CD4-positive, alpha-beta T cell treated with Interleukin-17A for 1 hour (primary cell): ENCODE results near the gene NR4A3.
"Not testable (repeated sequence)": the region's sequence is repeated elsewhere in the genome, so short reads cannot be mapped to it uniquely, and the experiment has no call there.

ENCODE experiments used
- DNase-seq: peaks from one replicate; pipeline ENCODE4 v3.0.0-alpha.2; 2020

Gene NR4A3

DNA sequence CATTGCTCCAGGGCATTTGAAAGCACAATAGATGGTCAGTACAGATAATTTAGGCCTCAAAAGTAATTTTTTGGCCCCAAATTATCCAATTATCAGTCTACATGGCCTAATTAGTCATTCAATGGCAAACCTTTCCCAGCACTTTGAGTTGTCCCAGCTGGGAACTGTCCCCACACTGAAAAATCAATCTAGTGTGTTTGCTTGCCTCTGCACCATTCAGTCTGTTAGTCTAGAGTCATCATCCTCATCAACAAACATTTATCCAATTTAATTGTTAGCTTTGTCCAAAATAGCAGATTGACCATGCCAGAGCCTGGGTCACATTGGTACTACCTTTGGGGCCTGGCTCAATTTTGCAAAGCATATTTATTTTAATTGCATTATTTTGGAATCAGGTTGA is 13.9 kb downstream of the NR4A3 start:
- DNase-seq = no peak

DNA sequence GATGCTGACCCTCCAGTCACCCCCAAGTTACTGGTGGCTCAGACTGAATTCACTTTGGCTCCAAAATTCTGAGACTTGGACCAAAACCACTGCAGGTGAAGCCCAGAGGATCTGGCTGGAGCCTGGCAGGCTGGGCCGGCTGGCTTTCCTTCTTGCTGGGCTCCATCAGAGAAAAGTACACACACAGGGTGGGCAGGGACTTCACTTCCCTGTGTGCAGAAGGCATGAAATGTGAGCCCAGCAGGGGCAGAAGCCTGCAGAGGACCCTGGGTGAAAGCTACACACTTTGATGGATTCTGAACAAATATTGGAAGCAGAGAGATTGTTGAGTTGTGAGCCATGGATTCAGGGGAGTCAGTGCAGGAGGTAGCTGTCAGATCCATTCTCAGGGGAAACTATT is 18.4 kb downstream of the NR4A3 start:
- DNase-seq = no peak

DNA sequence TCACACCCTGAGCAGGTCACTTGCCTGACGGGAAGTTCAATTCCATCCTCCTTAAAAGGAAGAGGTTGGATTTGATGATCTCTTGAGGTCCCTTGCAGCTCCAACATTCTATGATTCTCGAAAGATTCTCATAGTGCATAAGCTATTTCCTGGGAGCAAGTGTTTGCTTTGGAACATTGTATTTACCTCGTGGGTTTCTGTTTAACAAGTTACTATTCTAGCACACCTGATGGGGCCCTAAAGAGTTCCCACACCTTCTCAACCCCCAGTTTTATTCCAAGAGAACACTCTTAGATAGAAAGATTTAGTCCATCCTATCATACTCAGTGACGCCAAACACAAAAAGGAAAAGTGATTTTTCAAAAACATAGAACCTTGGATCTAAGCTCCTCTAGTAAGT is 23.4 kb downstream of the NR4A3 start:
- no peak for DNase-seq

DNA sequence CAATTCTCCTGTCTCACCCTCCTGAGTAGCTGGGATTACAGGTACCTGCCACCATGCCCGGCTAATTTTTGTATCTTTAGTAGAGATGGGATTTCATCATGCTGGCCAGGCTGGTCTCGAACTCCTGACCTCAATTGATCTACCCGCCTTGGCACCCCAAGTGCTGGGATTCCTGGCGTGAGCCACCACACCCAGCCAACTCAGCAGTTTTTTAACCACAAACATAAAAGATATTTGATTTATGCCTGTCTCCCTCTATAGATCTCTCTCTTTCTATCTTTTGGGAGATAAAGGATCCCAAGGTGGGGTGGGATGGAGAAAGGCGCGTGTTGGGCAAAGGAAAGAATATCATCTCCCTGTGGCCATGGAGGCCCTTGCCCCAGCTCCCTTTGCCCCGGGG is 26.8 kb downstream of the NR4A3 start:
- DNase-seq = no peak

DNA sequence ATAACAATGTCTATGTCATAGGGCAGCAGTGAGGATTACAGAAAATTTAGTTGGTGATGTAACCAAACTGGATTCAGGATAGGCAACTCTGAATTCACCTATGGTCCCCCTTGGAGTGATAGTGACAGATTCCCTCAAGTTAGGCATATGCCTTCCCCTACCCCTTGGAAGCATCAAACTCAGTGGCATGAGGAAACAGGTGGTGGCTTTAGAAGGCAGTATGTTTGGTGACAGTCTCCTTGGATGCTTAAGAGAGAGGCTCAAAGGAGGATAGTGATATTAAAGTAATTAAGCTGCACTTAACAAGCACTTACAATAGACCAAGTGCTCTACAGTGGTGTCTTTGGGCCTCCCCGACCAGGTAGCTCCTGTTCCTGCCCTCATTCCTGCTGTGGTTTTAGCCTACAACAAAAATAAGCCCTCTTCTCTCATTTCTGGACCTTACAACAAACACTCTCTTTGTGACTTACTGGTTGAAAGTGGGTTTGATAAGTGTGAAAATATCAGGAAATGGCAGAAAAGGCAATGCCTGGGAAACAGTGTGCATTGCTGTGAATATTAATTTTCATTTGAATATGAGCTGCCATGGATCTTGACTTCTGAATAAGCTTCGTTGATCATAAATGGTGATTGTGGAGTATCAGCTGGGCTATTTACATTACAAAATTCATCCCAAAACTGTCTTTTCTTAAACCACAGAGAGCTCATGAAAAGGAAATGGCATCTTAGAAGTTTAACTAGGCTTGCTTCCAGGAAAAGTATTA is 29.2 kb downstream of the NR4A3 start:
- no peak for DNase-seq

DNA sequence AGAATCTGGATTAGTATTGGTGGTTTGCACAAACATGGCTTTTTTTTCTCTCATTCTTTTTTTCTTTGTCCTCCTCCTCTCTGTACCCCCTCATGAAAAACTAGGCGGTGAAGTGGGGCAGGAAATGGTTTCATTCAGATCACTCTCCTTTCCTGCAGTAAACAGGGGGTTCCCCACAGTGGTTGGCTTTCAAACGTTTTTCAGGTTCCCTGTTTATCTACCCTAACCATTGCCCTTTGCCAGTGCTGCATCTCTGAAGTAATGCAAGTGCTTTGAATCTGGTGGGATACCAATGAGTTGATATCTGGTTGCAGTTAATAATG is 29.8 kb downstream of the NR4A3 start:
- DNase-seq = peak; percentile 75

DNA sequence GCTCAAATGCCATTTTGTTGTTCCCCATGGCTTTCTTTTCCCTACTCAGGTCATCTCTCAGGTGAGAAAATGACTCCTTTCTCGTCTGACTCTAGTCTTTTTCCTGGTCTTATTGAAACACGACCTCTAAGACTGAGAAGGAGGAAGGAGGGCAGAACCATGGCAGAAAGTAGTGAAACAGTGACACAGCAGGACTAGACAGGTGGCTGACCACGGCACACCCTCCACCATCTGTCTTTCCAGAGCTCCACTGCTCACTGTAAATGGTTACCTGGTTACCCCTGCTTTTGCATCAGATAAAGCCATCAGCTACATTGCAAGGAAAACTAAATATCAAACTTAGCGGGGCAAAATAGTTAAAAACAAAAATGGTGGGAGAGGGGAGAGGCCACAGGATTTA is 30.9 kb downstream of the NR4A3 start:
- no peak for DNase-seq

DNA sequence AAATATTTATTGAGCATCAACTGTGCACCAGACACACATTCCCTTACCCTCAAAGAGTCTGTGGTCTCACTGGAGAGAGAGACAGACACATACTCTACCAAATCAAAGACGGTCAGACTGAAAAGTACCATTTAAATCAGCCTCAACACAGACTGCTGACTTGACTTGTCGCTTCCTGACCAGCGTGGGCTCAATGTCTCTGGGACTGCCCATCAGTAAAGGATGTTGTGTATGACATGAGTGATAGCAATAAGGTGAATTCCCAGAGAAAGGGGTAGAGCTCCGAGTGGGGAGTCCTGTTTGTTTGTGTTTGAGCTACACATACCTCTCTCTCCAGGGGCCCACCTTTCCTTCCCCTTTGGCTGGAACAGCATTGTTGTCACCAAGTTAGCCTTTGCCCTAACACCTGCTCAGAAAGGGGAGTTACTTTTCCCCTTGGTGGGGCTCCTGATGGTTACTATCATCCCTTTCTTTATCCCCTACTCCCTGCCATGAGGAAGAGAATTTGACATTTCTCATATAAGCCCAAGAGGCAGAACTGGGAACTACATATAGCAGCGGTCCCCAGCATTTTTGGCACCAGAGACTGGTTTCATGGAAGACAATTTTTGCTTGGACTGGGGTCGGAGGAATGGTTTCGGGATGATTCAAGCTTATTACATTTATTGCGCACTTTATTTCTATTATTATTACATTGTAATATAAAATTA is 33.9 kb downstream of the NR4A3 start:
- no peak for DNase-seq

DNA sequence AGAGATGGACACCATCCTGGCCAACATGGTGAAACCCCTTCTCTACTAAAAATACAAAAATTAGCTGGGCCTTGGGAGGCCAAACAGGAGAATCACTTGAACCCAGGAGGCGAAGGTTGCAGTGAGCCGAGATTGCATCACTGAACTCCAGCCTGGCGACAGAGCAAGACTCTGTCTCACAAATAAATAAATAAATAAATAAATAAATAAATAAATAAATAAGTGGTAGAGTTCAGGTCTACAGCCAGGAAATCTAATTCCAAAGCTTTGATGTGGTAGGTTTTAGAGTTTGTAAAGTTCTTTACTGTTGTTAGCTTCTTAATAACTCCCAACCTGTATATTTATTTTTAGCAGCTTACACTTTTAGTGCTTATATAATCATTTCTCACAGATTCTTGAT is 35.9 kb downstream of the NR4A3 start:
- DNase-seq = not testable (repeated sequence)

DNA sequence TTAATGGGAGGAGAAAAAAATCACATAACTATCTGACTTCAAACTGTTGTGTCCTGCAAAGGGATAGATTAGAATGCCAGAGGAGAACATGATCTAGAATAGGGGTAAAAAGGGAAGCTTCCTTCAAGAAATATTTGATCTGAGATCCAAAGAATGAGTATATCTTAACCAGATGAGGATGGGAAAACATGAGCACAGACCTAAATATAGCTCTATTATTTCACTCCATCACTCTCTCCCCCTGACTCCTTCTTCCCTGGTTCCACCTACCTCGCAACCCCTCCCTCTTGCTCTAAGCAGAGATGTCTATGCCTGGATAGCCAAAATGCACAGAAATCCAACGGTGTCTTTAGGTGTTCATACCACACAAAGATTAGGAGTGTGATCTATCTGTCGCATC is 36.4 kb downstream of the NR4A3 start:
- DNase-seq = no peak

DNA sequence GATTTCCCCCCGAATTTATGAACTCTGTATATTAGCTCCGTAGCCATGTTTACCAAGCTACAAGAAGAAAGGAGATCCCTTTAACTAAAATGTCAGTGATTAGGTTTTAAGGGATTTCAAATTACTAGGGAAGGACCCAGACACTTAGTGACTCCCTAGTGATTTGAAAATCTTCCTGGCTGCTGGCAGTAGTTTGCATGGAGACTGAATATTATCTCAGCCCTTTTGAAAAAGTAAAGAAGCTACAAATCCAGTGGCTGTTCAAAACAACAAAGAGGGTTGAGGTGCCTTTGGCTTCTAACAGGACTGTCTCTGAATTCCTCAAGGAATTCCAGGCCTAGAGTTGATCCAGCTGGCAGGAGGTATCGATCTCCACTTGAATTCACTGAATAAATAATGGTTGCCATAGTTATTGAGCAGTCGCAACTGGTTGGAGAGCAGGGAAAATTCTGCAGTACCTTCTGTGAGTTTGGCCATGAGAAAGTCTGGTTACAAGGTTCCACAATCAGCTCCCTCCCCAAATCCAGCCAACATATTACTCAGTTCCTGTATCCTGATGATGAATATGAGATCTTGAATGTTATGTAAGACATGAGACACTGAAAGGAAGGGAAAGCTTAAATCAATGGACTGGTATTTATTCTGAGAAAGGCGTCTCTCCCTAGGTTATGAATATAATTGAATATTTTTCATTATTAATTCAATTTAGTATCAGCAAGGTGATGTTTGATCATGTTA is 37.7 kb downstream of the NR4A3 start:
- DNase-seq = no peak

DNA sequence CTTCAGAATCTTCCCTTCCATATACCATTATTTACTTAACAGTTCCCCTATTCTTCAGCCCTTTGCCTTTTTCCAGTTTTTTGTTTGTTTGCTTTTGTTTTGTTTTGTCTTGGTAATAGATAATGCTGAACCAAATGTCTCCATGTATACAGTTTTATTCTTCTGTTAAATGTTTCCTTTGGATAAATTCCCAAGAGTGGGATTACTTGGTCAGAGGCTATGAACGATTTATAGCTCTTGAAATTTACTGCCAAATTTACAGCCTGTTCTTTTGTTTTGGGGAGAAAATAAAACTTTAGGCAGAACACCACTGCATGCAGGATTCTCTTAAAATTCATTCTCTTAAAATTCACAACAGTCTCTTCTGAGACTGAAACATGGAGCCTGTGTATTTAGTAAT is 38.6 kb downstream of the NR4A3 start:
- DNase-seq = no peak

DNA sequence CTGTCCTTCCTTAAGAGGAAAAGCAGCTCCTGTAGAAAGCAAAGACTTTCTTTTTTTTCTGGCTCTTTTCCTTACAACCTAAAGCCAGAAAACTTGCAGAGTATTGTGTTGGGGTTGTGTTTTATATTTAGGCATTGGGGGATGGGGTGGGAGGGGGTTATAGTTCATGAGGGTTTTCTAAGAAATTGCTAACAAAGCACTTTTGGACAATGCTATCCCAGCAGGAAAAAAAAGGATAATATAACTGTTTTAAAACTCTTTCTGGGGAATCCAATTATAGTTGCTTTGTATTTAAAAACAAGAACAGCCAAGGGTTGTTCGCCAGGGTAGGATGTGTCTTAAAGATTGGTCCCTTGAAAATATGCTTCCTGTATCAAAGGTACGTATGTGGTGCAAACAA is 42.3 kb downstream of the NR4A3 start:
- no peak for DNase-seq

DNA sequence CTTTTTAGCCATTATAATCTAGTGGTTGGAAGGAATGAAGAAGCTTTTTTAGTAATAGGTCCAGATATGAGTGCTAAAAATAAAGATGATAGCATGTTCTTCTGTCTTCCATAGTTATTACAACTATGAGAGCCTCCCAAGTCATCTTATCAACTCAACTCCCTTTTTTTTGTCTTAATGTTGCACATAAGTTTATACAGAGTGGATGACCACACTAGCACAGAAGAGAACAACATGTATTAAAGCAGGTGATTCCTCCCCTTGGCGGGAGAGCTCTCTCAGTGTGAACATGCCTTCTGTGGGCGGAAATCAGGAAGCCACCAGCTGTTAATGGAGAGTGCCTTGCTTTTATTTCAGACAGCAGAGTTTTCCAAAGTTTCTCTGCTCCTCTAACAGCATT is 44.7 kb downstream of the NR4A3 start:
- DNase-seq = no peak

DNA sequence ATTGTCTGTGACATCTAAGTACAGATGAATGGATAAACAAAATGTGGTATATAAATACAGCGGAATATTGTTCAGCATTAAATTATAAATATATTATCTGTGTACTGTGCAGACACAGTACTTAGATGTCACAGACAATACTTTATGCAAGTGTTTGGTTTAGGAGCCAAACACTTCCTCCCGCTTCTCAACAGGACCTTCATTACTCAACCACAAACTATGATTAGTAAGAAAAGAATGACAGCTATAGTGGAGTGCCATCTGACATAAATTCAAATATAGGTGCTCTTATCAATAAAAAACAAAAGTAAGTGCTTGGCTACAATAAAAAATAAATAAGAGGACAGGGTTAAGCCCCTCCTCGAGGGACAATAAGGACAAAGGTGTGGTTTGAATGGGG is 45.9 kb downstream of the NR4A3 start:
- DNase-seq = no peak

DNA sequence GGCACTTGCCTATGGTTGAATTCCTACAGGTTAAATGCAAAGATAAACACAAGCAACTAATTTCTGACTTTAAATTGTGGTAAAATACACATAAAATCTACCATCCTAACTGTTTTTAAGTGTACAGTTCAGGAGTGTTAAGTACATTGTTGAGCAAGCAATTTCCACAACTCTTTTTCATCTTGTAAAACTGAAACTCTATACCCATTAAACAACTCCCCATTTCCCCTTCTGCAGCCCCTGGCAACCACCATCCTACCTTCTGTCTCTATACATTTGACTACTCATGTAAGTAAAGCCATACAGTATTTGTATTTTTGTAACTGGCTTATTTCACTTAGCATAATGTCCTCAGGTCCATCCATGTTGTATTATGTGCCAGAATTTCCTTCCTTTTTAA is 46.3 kb downstream of the NR4A3 start:
- no peak for DNase-seq

DNA sequence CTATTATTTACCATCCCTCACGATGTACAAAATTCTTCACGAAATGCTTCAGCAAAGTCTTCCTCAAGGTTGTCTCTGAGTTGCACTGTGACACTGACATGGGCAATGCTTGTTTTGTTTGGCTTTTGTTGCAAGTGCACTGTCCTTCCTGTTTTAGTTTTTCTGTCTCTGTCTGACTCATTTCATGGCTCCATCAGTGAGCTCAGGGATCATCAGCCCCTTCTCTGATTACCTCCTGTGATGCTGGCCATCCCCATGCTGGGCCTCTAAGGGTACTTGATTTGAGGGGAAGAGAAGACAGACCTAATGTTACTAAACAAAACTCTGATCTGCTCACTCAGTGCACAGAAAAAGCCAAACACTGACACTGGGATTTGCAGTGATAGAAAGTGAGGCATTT is 47.2 kb downstream of the NR4A3 start:
- no peak for DNase-seq

DNA sequence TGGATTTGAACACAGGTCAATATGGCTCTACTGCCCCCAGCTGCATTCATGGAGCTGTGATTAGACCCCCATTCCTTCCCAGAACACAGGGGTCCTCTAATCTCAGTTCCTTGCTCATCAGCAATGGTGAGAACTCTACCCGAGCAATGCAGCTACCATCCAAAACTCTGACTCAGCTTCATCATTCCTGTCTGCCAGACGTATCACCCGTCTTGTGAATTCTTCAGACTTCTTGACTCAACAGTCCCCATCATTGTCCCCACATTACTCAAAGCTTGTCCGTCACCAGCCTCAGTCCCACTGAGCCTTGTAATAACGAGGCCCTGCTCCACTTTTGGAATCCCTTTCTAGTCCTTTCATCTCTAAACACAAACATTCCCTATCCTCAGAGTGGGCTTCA is 48.4 kb downstream of the NR4A3 start:
- no peak for DNase-seq

DNA sequence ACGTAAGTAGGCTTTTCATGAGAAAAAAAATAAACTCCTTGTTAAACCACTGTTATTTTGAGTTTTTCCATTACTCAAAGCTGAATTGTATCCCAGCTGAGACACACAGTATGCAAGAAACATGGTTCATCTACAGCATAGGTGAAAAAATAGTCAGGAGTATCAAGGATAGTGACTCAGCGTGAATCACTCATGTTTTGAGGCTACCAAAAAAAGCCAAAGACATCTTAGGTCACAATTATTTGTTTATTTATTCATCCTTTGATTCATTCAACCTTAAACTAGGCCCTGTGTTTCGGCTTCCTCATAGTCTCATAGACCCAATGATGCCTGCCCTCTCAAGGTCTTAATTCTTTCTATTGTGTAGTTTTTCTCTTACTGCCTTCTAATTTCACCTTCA is 51.8 kb downstream of the NR4A3 start:
- DNase-seq = no peak

DNA sequence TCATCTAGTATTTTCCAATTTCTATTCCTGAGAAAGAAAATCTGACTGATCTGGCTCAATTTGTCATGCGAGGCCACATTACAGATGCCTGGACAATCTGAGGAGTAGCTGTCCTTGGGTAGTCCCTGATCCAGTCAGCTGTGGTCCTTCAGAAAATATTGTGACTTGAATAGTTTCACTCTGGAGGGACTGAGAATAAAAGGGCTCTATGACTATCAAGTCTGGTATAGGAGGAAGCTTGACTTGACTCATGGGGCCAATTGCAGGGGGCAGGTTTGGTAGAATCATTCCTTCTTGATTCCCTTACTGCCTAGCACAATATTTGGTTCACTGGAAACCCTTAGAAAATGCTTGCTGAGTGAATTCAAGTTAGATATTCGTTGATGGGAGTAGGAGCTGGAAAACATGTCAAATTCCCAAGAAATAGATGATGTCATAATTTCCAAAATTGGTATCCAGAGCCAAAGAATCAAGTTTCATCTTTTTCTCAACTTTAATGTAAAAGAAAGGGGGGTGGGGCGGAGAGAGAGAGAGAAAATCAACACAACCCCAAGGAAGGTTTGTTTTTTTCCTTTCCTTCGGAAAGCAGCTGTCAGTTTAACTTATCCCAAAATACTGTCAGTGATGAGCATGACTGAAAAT is 52.4 kb downstream of the NR4A3 start:
- DNase-seq = no peak

DNA sequence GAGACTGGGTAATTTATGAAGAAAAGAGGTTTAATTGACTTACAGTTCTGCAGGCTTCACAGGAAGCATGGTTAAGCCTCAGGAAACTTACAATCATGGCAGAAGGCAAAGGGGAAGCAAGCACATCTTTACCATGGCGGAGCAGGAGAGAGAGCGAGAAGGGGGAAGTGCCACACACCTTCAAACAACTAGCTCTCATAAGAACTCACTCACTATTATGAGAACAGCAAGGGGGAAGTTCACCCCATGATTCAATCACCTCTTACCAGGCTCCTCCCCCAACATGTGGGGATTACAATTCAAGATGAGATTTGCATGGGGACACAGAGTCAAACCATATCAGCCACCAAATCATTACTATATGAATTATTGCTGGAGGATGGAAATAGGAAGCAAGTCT is 54.5 kb downstream of the NR4A3 start:
- DNase-seq = no peak

DNA sequence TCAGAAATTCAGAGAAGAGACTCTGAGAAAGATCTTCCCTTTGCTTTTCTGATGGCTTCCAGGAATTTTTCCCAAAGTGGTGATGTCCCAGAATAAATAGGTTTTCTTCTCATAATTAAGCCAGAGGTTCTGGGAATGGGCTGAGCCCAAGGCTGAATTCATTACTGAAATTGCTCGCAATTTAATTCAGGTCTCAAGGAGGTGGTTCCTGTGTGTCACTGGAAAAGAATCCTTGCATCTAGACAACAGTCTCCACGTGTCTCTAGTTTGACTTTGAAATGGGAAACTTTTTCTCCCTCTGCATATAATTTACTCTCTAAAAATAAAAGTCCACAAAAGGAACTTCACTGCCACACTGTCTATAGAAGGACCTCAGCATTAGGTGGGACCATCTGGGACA is 57.0 kb downstream of the NR4A3 start:
- DNase-seq = no peak

DNA sequence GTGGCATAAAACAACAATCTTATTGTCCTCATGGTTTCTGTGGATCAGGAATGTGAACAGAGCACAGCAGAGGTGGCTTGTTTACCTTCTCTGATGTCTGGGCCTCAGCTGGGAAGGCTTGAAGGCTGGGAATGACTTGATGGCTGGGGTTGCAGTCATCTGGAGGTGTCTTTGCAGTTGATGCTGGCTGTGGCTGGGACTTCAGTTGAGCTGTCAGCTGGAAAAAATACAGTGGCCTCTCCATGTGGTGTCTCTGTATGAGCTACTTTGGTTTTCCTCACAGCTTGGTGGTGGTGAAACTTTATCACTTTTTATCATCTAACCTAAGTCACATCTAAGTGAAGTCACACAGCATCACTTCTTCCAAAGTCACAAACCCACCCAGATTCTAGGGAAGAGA is 60.1 kb downstream of the NR4A3 start:
- DNase-seq = no peak

DNA sequence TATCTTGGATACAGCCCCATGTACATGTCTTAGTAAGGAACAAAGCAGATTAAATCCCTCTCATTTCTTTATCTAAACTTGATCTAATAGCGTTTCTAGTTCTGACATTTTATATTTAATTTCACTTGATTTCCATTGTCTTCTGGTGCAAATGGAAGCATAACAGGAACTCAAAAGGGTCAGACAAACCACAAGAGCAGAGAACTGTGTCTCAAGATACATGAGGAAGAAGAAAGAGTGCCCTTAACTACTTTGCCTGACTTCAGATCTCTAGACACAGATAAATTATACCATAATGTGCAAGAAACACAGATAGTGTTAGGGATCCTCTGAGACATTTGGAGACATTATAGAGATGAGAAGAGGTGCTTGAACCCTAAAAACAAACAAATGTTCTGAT is 64.1 kb downstream of the NR4A3 start:
- DNase-seq = no peak
